Superior temporal gyrus (tissue), 1 donor: ENCODE data around the gene SUCO.
"Not testable (repeated sequence)": the region's sequence is repeated elsewhere in the genome, so short reads cannot be mapped to it uniquely, and the experiment has no call there.

Source experiments
- DNase-seq: peaks from one replicate; pipeline ENCODE4 v3.0.0-alpha.2; 2016; ENCODE audit errors: extremely low spot score

SUCO gene

DNA sequence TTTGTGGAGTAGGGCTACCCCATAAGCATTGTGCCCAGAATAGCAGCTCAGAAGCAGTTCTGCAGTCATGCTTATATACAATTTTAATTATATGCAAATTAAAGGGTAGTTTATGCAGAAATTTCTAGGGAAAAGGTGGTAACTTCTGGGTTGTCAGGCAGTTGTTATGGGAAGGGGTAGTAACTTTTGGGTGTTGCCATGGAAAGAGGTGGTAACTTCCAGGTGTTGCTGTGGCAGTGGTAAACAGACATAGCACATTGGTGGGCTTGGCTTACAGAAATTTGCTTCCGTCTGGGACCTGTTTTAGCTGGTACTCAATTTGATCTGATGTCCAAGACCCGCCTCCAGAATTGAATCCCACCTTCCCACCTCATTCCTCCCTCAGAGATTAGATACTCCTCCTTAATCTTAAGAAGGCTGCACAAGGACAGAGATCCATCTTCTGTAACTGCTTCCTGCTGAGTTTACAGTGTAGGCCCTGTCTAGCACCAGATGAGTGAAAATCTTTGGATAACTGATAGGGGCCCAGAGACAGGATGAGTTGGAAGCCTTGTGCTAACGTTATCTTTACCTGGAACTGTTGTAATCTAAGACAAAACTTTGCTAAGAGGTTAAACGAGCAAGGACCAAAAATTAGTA lies 26.7 kb downstream of the SUCO start:
- DNase-seq = no peak

DNA sequence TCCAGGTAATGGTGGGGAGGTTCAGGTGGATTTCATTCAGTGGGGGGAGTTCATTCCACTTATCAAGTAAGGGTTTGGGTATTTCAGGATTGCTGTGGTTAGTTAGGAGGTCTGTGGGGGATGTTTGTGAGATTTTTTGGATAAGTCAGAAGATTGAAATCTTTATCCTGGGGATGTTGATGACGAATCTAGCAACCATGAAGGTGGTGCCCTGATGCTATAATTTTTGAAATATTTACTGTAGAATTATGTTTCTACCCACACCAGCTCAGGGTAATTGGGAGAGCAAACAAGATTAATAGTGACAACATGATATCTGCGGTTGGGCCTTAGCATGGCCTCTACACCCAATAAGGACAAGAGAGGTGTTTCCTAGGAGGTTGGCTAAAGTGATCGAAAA lies 28.3 kb downstream of the SUCO start:
- no peak for DNase-seq

DNA sequence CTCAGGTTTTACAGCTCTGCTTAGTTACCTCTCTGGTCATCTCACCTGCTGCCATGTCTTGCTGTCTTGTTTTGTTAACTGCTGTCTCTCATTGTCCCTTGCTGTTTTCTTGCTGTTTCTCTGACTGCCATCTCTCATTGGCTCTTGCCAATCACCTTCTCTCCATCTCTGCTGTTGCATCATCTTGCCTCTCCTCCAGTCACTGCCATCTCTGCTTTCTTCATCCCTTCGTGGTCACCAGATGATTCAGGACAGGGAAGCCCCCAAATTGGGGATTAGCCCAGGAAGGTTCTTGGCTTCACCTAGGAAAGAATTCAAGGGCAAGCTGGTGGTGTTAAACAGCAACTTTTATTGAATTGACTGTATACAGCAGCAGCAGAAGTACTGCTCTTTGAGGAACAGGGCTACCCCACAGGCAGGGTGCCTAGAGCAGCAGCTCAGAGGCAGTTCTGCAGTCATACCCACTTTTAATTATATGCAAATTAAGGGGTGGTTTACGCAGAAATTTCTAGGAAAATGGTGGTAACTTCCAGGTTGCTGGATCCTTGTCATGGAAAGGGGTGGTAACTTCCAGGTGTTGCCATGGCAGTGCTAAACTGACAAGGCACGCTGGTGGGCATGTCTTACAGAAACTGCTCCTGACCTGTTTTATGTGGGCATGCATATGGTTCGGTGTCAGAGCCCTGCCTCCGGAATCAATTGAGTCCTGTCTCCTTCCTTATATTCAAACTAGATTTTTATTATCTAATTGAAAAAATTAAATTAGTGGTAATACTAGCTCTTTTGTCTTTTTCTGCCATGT lies 33.4 kb downstream of the SUCO start:
- no peak for DNase-seq

DNA sequence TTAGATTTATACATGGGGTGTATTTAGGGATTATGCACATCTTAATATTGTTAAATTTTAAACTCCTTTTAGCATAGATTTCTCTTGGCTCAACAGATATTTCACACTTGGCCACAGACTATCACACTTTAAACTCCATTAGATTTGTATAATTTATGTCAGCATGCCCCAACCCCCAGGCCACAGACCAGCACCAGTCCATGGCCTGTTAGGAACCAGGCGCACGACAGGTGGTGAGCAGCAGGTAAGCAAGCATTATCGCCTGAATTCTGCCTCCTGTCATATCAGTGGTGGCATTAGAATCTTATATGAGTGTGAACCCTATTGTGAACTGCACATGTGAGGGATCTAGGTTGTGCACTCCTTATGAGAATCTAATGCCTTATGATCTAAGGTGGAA lies 34.8 kb downstream of the SUCO start:
- DNase-seq = no peak

DNA sequence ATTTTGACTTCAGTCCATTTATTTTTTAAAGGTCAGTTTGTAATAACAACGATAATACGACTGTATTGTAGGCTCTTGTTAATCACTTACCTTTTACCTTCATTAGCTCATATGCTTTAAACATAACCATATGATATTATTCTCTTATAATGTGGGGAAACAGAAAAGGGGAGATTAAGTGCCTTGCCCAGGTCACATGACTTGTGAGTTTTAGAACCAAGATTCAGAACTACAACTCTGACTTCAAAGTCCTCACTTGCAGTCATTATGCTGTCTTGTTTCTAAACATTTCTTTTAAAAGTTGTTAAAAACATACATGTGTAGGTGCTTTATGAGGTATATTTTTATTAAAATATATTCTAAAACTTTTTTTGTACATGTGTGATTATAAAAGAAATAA lies 41.1 kb downstream of the SUCO start:
- no peak for DNase-seq

DNA sequence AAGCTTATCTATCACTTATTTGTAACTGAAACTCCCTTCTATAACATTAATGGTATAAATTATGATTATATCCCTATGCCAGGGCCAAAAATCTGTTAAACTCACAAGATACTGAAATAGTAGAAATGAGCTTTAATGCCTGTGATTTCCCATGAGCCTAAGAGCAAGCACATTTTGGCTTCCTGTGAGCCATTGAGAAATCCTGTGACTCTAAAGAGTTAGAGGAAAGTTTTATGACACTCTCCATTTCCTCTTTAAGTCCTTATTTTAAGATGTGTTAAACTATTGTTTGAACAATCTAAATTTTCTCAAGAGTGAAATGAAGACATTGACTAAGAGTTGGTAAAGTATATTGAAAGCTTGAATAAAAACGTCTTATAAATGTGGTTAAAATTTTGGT lies 45.6 kb downstream of the SUCO start:
- no peak for DNase-seq

DNA sequence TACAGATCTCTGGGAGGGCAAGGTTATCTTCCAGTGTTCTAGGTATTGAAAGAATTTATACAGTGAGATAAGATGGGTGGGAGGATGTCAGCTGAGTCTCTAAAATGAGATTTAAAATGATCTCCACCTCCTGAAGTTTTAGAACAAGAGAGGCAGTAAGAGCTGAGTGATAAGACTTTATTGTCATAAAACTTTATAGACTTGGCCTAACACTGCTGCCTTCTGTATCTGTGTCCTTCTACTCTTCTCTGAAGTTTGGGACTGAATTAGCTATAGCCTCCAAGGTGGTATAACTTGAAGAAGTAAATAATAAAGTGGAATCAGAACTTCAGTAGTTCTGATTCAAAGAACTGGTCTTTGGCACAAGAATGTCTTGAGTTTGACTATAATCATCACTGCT lies 48.3 kb downstream of the SUCO start:
- no peak for DNase-seq

DNA sequence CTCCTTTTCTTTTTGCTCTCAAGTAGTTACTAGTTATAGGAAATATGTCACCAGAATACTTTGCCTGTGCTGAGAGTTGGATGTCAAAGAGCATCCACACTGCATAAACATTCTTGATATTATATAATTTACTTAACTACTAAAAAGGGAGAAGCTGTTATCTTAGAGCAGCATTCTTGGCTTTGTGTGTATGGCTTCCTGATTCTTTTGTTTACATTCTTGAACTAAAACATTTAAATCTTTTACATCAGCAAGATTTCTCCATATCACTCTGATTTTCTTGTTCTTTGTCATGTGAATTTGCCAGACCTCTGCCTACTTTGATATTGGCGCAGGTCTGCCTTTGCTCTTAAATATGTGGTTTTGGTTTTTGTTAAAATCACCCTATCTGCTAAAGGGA lies 48.8 kb downstream of the SUCO start:
- no peak for DNase-seq

DNA sequence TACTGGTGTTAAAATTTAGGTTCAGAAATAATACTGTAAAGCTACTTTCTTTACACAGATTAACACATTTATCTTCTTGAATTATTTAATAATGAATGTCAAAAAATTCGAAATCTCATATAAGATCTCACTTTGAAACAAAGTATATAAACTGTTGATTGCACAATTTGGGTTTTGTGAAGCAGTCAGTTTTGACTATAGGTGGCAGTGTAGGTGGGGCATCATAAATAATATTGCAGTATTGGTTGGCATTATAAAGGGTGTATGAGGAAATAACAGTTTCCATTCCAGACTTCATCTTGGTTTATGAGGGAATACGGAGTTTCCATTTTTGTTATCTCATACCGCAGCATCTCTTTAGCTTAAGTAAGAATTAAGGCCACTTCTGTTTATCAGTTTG lies 49.9 kb downstream of the SUCO start:
- no peak for DNase-seq

DNA sequence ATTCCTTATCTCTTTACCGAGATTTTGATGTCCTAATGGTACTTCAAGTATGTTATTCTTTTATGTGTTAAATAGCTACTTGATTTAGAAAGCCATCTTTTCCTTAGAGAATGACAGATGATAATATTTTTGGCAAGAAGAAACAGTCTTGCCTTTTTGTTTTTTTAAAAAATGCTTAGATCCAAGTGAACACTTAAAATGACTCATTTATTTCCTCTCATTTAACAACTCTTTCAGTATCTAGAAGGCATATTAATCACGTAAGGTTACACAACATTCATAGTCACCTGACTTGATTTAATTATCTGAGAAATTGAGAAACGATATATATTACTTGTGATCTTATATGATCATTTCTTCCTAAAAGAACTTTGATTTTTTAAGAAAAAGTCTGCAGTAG lies 52.4 kb downstream of the SUCO start:
- DNase-seq = no peak

DNA sequence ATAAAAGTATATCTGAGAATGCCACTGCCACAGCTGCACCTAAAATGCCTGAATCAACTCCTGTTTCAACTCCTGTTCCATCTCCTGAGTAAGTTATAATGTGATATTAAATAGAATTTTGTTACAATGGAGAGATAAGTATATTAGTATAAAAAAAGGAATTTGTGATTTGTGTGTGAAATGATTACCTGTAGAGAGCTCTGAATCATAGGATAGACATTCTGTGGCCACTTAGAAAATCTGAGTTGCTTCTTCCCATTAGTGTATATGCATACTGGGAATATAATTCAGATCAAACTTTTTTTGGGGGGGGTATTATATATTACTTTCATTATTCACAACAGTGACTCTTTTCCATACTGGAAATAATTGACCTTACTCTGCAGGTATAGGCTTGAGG lies 52.9 kb downstream of the SUCO start:
- DNase-seq = no peak

DNA sequence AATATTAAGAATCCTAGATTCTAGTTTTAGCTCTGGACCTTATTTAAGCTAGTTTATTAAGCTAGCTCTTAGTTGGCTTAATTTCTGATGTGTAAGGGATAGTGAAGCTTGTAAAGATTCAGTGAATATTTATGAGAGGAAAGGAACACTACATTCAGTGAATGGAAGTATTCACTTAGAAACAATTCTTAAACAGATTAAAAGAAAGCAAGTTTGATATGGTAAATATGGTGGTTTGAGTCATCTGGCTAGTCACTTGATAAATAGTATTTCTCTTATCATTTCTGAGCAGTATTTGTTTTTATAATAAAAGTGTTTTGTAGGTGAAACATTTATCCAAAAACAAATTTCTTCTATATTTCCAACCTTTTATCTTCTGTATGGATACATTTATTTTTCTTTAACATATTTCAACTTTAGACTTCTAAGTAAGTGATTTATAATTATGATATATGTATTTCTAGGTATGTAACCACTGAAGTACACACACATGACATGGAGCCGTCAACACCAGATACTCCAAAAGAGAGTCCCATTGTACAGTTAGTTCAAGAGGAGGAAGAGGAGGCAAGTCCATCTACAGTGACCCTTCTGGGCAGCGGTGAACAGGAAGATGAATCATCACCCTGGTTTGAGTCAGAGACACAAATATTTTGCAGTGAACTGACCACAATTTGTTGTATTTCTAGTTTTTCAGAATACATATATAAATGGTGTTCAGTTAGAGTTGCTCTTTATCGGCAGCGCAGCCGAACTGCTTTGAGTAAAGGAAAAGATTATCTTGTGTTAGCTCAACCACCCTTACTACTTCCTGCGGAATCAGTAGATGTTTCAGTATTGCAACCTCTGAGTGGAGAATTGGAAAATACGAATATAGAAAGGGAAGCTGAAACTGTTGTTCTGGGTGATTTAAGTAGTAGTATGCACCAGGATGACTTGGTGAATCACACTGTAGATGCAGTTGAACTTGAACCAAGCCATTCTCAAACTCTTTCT lies 55.6 kb downstream of the SUCO start:
- DNase-seq = no peak

DNA sequence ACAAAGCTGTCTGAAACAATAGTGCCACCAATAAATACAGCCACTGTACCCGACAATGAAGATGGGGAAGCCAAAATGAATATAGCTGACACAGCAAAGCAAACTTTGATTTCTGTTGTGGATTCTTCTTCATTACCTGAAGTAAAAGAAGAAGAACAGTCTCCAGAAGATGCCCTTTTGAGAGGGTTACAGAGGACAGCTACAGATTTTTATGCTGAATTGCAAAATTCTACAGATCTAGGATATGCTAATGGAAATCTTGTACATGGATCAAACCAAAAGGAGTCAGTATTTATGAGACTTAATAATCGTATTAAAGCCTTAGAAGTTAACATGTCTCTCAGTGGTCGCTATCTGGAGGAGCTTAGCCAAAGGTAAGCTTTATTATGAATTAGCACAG lies 56.6 kb downstream of the SUCO start:
- no peak for DNase-seq

DNA sequence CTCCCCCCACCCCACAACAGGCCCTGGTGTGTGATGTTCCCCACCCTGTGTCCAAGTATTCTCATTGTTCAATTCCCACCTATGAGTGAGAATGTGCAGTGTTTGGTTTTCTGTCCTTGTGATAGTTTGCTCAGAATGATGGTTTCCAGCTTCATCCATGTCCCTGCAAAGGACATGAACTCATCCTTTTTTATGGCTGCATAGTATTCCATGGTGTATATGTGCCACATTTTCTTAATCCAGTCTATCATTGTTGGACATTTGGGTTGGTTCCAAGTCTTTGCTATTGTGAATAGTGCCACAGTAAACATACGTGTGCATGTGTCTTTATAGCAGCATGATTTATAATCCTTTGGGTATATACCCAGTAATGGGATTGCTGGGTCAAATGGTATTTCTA lies 58.5 kb downstream of the SUCO start:
- DNase-seq = not testable (repeated sequence)

DNA sequence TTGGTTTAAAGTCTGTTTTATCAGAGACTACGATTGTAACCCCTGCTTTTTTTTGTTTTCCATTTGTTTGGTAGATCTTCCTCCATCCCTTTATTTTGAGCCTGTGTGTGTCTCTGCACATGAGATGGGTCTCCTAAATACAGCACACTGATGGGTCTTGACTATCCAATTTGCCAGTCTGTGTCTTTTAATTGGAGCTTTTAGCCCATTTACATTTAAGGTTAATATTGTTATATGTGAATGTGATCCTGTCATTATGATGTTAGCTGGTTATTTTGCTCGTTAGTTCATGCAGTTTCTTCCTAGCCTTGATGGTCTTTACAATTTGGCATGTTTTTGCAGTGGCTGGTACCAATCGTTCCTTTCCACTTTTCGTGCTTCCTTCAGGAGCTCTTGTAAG lies 62.1 kb downstream of the SUCO start:
- not testable (repeated sequence) for DNase-seq

DNA sequence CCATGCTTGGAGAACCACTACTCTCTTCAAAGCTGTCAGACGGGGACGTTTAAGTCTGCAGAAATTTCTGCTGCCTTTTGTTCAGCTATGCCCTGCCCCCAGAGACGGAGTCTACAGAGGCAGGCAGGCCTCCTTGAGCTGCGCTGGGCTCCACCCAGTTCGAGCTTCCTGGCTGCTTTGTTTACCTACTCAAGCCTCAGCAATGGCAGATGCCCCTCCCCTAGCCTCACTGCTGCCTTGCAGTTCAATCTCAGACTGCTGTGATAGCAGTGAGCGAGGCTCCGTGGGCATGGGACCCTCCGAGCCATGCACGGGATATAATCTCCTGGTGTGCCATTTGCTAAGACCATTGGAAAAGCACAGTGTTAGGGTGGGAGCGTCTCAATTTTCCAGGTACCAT lies 63.8 kb downstream of the SUCO start:
- DNase-seq = not testable (repeated sequence)

DNA sequence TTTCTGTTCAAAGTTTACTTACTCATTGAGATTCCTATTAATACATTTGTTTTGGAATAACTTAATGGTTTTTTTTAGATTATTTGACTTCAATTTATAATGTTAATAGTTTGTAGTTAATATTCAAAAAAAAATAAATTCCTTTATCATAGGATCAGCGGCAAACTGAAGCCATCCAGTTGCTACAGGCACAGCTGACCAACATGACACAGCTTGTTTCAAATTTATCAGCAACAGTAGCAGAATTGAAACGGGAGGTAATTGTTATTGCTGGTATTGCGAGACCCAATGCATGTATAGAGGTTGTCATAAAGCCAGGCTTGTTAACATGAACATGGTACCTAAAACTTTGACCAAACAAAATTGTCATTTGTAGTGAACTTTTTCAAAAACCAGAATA lies 67.0 kb downstream of the SUCO start:
- DNase-seq = no peak

DNA sequence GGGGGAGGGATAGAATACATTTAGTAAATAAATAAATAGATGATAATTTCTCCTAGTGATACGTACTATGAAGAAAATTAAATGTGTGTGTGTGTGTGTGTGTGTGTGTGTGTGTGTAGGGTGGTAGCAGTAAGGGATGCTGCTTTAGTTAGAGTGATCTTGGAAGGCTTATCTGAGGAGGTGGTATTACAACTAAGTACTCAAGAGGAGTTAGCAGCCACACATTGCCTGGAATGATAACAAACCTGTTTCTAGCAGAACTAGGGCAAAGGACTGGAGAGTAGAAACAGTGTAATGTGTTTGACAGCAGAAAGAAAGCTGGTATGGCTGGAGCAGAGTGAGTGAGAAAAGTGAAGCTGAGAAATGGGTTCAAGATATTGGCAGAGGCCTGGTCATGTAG lies 67.7 kb downstream of the SUCO start:
- DNase-seq = no peak

DNA sequence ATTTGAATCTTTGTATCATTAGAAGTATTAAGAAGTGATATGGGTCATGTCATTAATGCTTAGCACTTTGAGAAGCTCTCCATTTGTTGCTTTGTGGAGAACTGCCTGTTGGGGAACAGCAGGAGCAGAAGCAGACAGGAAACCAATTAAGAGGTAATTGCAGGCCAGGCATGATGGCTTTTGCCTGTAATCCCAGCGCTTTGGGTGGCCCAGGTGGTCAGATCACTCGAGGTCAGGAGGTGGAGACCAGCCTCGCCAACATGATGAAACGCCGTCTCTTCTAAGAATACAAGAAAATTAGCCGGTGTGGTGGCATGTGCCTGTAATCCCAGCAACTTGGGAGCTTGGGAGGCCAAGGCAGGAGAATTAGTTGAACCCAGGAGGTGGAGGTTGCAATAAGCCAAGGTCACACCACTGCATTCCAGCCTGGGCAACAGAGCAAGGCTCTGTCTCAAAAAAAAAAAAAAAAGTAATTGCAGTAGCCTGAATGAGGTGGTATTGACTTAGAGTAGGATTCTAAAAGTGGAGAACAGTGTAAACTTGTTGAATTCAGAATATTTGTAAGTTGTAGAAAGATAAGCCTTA lies 68.2 kb downstream of the SUCO start:
- DNase-seq = no peak

DNA sequence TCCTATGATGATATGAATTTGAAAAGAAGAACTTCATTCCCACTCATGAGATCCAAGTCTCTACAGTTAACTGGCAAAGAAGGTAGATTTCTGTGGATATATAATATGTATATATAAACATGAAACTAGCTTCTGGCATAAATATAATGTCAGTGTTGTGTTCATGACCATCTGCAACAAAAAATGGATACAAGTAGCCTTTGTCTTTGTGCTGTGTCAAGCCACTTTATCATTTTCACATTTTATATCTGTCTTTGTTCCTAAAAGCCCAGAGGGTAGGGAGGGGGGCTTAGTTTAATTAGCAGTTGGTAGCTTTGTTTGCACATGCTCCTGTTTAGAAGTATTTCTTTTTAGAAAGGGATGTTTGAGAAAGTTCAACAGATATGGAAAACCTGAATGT lies 69.8 kb downstream of the SUCO start:
- no peak for DNase-seq

DNA sequence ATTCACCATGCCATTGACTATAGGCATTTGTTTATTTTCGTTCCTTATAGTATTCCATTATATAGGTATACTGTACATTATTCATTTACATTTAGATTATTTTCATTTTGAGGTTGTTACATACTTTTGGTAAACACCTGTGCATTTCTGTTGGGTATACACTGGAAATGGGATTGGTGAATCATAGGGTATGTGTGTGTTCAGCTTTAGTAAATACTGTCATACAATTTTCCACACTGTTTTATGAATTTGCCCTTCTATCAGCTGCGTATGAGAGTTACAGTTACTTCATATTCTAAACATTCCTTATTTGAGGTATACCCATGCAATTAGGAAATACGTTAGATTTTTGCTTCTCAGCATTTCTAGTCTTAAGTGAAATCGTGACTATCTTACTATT lies 70.9 kb downstream of the SUCO start:
- DNase-seq = no peak

DNA sequence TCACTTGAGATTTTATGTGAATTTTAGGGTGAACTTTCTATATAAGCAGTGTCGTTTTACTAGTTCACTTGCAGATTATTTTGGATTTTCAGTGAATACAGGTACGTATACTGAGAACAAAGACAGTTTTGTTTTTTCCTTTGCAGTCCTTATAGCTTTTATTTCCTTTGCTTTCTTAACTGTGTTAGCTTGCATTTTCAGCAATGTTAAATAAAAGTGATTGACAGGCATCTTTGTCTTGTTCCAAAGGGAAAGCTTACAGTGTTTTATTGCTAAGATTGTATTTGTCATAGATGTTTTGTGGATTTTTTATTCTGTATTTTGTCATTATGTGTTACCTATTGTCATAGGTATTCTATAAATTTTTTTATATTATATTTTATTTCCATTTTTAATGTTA lies 72.7 kb downstream of the SUCO start:
- DNase-seq = no peak
